AML-193 (cell line): Measurements from ENCODE around the gene CDK8.

ENCODE experiments used
- DNase-seq, 2 experiments: peaks; one replicate each; lab custom pipeline; 2025; lab: John Stamatoyannopoulos, UW

Gene CDK8

DNA sequence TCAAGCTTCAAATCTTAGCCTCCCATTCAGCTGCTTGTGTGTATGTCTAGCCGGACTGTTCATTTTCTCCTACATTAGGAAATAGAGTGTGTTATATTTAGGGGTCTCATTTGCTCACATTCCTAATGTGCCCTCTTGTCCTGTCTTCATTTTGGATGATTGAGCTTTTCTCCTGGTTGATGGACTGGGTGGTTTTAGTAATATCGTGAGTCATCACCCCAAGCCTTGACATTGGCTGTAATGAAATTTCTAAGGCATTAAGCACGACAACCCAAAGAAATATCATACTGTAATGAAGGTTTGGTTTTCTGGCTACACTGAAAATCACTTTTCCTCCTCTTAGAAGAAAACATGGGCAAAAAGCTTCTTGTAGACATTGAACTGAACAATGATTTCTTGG lies 192.8 kb downstream of the CDK8 start:
- no peak for DNase-seq

DNA sequence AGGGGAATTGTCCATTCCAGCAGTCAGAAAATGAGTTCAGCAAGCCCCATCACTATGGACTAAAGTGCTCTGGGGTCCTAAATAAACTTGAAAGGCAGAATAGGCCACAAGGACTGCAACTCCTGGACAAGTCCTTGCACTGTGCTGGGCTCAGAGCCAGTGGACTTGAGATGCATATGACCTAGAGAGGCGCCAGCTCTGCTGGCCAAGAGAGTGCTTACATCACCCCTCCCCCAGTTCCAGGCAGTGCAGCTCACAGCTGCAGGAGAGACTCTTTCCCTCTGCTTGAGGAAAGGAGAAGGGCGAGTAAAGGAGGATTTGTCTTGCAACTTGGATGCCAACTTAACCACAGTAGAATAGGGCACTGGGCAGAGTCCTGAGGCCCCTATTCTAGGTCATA lies 194.1 kb downstream of the CDK8 start:
- no peak for DNase-seq

DNA sequence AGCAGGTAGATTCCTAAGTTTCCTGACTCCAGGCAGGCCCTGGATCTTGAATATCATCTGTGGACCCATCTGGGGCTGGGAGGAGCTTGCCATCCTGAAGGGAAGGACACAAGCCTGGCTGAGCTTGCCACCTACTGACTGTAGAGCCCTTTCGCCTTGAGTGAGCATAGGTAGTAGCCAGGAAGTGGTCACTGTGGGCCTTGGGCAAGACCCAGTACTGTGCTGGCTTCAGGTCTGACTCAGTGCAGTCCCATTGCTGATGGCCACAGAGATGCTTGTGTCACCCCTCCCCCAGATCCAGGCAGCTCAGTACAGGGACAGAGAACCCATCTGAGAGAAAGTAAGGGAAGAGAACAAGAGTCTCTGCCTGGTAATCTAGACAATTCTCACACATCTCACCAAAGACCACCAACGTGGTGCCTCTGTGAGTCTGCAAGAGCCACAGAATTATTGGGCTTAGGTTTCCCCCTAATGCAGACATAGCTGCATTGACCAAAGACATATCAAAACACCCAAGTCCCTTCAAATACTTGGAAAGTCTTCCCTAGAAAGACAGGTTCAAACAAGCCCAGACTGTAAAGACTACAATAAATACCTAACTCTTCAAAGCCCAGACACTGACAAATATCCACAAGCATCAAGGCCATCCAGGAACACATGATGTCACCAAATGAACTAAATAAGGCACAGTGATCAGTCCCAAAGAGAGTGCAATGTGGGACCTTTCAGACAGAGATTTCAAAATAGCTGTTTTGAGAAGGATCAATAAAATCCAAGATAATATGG lies 195.3 kb downstream of the CDK8 start:
- DNase-seq, result no peak
